K562 (cell line): ENCODE data around the gene OR5K1. TPM values are rescaled to one million over a fixed set of nuclear protein-coding genes. Genes with fewer than 3 reads are reported as not detected.

Experiments
- ATAC-seq: fragments of 200-7000 bp; cut with Tn5 transposase; 3 replicates; pipeline ENCODE4 v1.9.1; 2020; ENCODE audit warnings: moderate library complexity
- BruUV-seq: library from RNA; stranded (reverse); fragments of 400-500 nt; replicated peaks from 2 replicates; lab custom pipeline; 2021; lab: Mats Ljungman, UMichigan
- CTCF ChIA-PET: fragments of 300-600 bp; formaldehyde crosslinking; extraction: SDS; loops from one replicate; lab custom pipeline; 2021; ENCODE audit warnings: low intra/inter-chr PET ratio; lab: Yijun Ruan, JAX
- POLR2A ChIA-PET: fragments of 300-600, 350-650 bp; sonication (Branson Sonifier 250); formaldehyde crosslinking; extraction: SDS; loops from one replicate; lab custom pipeline; 2021; ENCODE audit warnings: antibody characterized with exemption, inconsistent platforms; lab: Yijun Ruan, JAX
- DNase-seq, 4 experiments: peaks; one replicate each; pipeline versions ENCODE4 v3.0.0 to v3.0.0-alpha.2; 2011 to 2018; ENCODE audit warnings: low spot score in 3 of 4, mixed read lengths in 3 of 4; ENCODE audit errors: extremely low read depth in 1 of 4
- FAIRE-seq: peaks from 2 replicates; lab custom pipeline; 2011; peaks lifted over from hg19 to GRCh38; lab: Jason Lieb, UNC
- H2AFZ ChIP-seq: 2 replicates; pipeline ENCODE4 v1.6.0; 2011; ENCODE audit warnings: low read depth, low read length, control low read depth, inconsistent platforms
- H3K27ac ChIP-seq: fragments of 200-600 bp; 3 replicates; pipeline ENCODE4 v1.8.0; 2011; ENCODE audit warnings: low read depth, mild to moderate bottlenecking, control low read depth, inconsistent platforms, low read length, moderate library complexity, mixed read lengths; ENCODE audit errors: extremely low read depth
- H3K27me3 ChIP-seq, 2 experiments: fragments of 300-600 bp in 1 of 2; 2 replicates in 1 of 2; 3 replicates in 1 of 2; pipeline versions ENCODE4 v1.6.0 to v1.8.0; 2011; ENCODE audit warnings: inconsistent platforms in 2 of 2, low read length in 2 of 2, mild to moderate bottlenecking in 1 of 2, mixed read lengths in 1 of 2, moderate library complexity in 1 of 2; ENCODE audit not compliant: control insufficient read depth in 2 of 2, insufficient read depth in 2 of 2
- H3K36me3 ChIP-seq: fragments of 300-600 bp; 3 replicates; pipeline ENCODE4 v1.8.0; 2011; ENCODE audit warnings: mild to moderate bottlenecking, low read length, inconsistent platforms; ENCODE audit not compliant: control insufficient read depth, insufficient read depth
- H3K4me1 ChIP-seq, 2 experiments: fragments of 200-600 bp in 1 of 2; replicated peaks in 1 of 2; 2 replicates in 1 of 2; 3 replicates in 1 of 2; pipeline versions ENCODE4 v1.5.1 to v1.8.0; 2011; ENCODE audit warnings: inconsistent platforms in 2 of 2, low read length in 2 of 2, mild to moderate bottlenecking in 1 of 2, mixed read lengths in 1 of 2, moderate library complexity in 1 of 2; ENCODE audit not compliant: control insufficient read depth in 2 of 2, insufficient read depth in 2 of 2
- H3K4me2 ChIP-seq: 2 replicates; pipeline ENCODE4 v1.6.1; 2011; ENCODE audit warnings: low read length, control low read depth, inconsistent platforms, mixed read lengths; ENCODE audit not compliant: insufficient read depth
- H3K4me3 ChIP-seq: fragments of 200-600 bp; sonication (generic), shearing (Covaris generic); 2 replicates; pipeline ENCODE4 v1.5.1; 2016; ENCODE audit warnings: control low read depth, inconsistent platforms
- H3K79me2 ChIP-seq: fragments of 200-600 bp; 3 replicates; pipeline ENCODE4 v1.8.0; 2011; ENCODE audit warnings: low read length, inconsistent platforms; ENCODE audit not compliant: control insufficient read depth, insufficient read depth
- H3K9ac ChIP-seq, 2 experiments: 2 replicates each; pipeline versions ENCODE4 v1.6.0 to v1.6.1; 2011; ENCODE audit warnings: low read depth in 2 of 2, low read length in 2 of 2, control low read depth in 1 of 2, inconsistent platforms in 1 of 2, mild to moderate bottlenecking in 1 of 2, mixed read lengths in 1 of 2; ENCODE audit not compliant: insufficient read depth in 1 of 2
- H3K9me1 ChIP-seq: one replicate; pipeline ENCODE4 v1.6.0; 2011; ENCODE audit warnings: inconsistent platforms, mild to moderate bottlenecking, low read length, moderate library complexity; ENCODE audit not compliant: control insufficient read depth, insufficient read depth
- H3K9me3 ChIP-seq: replicated peaks from 2 replicates; pipeline ENCODE4 v1.5.1; 2011; ENCODE audit warnings: low read depth, low read length, inconsistent platforms; ENCODE audit not compliant: control insufficient read depth, insufficient read depth
- H4K20me1 ChIP-seq: replicated peaks from 2 replicates; pipeline ENCODE4 v1.6.1; 2011; ENCODE audit warnings: low read length, inconsistent platforms, mixed read lengths; ENCODE audit not compliant: control insufficient read depth, insufficient read depth
- ADNP ChIP-seq: fragments of 200-800 bp; sonication (Bioruptor generic); IDR thresholded peaks from 2 replicates; pipeline ENCODE4 v1.6.1; 2016; ENCODE audit warnings: missing genetic modification characterization, missing compliant biosample characterization
- ATF3 ChIP-seq, 2 experiments: fragments of 450-650 bp in 1 of 2; sonication (generic) in 1 of 2; formaldehyde crosslinking in 1 of 2; IDR thresholded peaks in 1 of 2; conservative IDR thresholded peaks in 1 of 2; 2 replicates each; pipeline versions ENCODE4 v1.6.1 to v1.8.1; 2016 to 2023; ENCODE audit warnings: mild to moderate bottlenecking in 2 of 2, moderate library complexity in 2 of 2, inconsistent platforms in 1 of 2, missing genetic modification reagents in 1 of 2
- BRF2 ChIP-seq: IDR thresholded peaks from 3 replicates; pipeline ENCODE4 v1.6.1; 2011; ENCODE audit warnings: borderline replicate concordance, mild to moderate bottlenecking; ENCODE audit not compliant: insufficient read length, insufficient read depth
- GATA2 ChIP-seq: sonication (generic); formaldehyde crosslinking; IDR thresholded peaks from 2 replicates; pipeline ENCODE4 v1.4.0; 2020; ENCODE audit warnings: mild to moderate bottlenecking, missing genetic modification reagents
- GTF3C2 ChIP-seq: IDR thresholded peaks from 3 replicates; pipeline ENCODE4 v1.6.1; 2011; ENCODE audit warnings: borderline replicate concordance, mild to moderate bottlenecking, moderate library complexity; ENCODE audit not compliant: insufficient read length; ENCODE audit errors: extremely low read depth
- HMGN3 ChIP-seq: IDR thresholded peaks from 2 replicates; pipeline ENCODE4 v1.6.1; 2011; ENCODE audit warnings: borderline replicate concordance, low read depth, mild to moderate bottlenecking, mixed read lengths, low read length; ENCODE audit not compliant: insufficient read length; ENCODE audit errors: extremely low read depth
- LEF1 ChIP-seq: fragments of 450-650 bp; IDR thresholded peaks from 2 replicates; pipeline ENCODE4 v1.6.1; 2016; ENCODE audit warnings: mild to moderate bottlenecking
- NFIC ChIP-seq: fragments of 450-650 bp; IDR thresholded peaks from 2 replicates; pipeline ENCODE4 v1.6.1; 2017; ENCODE audit warnings: mild to moderate bottlenecking, inconsistent platforms
- SIRT6 ChIP-seq: IDR thresholded peaks from one replicate; pipeline ENCODE4 v1.6.1; 2012; ENCODE audit warnings: low read depth, mild to moderate bottlenecking, control low read depth, inconsistent platforms, low read length, moderate library complexity
- SMARCE1 ChIP-seq: fragments of 450-650 bp; IDR thresholded peaks from 2 replicates; pipeline ENCODE4 v1.7.1; 2016; ENCODE audit warnings: mild to moderate bottlenecking
- YBX1 ChIP-seq: fragments of 450-650 bp; IDR thresholded peaks from 2 replicates; pipeline ENCODE4 v1.7.1; 2016; ENCODE audit warnings: mild to moderate bottlenecking
- ZNF668 ChIP-seq: fragments of 250-450 bp; sonication (Bioruptor Pico); IDR thresholded peaks from 2 replicates; pipeline ENCODE4 v1.8.0; 2022; ENCODE audit warnings: mild to moderate bottlenecking, inconsistent platforms
- WGBS: fragments of 100-300 bp; shearing (Covaris generic); methylation state at CpG from one replicate; pipeline ENCODE4 v1.1.6; 2016; ENCODE audit warnings: low coverage, mixed read lengths; ENCODE audit not compliant: insufficient coverage; ENCODE audit errors: missing lambda C conversion rate; 5-methylcytosine and 5-hydroxymethylcytosine counted together
- in situ Hi-C: fragments of 300-500 bp; cut with MboI; formaldehyde crosslinking; loops from 4 replicates; pipeline ENCODE4 v1.15.0; 2018; ENCODE audit warnings: inconsistent platforms, mixed read lengths
- intact Hi-C: fragments of 100-400 bp; cut with micrococcal nuclease; formaldehyde crosslinking; loops from 2 replicates; pipeline ENCODE4 v1.14.2; 2022
- polyA plus RNA-seq, 8 experiments: library from polyadenylated mRNA; depleted of rRNA in 4 of 8; stranded (reverse) in 5 of 8; unstranded in 3 of 8; fragments of >200 nt; fragmentation: Nextera tagmentation in 2 of 8; fragmentation: Illumina TruSeq in 1 of 8; extraction: Ambion mirVana in 2 of 8; extraction: Trizol in 1 of 8; gene quantifications; 2 replicates each; pipeline versions ENCODE4 v1.2.1 to v1.2.3, GENCODE V29; 2011 to 2014; ENCODE audit warnings: inconsistent platforms in 1 of 8, missing spikeins in 1 of 8
- total RNA-seq, 7 experiments: library from RNA; depleted of rRNA in 6 of 7; stranded (reverse); fragments of >200 nt in 6 of 7; fragmentation: Illumina TruSeq in 2 of 7; extraction: Trizol in 2 of 7; gene quantifications; 2 replicates each; pipeline versions ENCODE4 v1.2.1 to v1.2.3, GENCODE V29; 2011 to 2021; ENCODE audit warnings: low replicate concordance in 1 of 7
- TF ChIP-seq, protein P1 (sequence below): fragments of 450-650 bp; formaldehyde crosslinking; IDR thresholded peaks from 2 replicates; pipeline ENCODE4 v1.4.0; 2022; ENCODE audit warnings: mild to moderate bottlenecking, moderate library complexity

OR5K1 gene
- total and polyA plus RNA-seq, 9 of the 15 experiments (the other 6 are each of a cell fraction or from before 2014, with no cell fraction given), result not detected

GRCh38 chr3:98482717-98483482 lies 19.9 kb downstream of the OR5K1 start:
- H3K36me3 ChIP-seq, result no peaks in the 10 kb centered on the region
- intact Hi-C loops (no loop called here), in situ Hi-C loops (no loop called here)
- H3K9me3 ChIP-seq, result no peaks in the 10 kb centered on the region
- no peaks in the 10 kb centered on the region for H4K20me1 ChIP-seq
- no peaks in the 10 kb centered on the region for H3K9me1 ChIP-seq
- ChIA-PET POLR2A (interaction anchor here (0.9 to 1.2 kb wide), 2 partner anchors 91 to 105 kb away, joined by 3 read pairs; no protein-coding TSS in a partner anchor), CTCF (no interaction called here)
- H3K4me3 ChIP-seq, result no peak overlapping the region
- H3K9ac ChIP-seq, result no peak overlapping the region
- peak overlapping the region; percentile 55; the same call in 1 of the 2 replicates for H2AFZ ChIP-seq
- no TSS peak for BruUV-seq
- DNase-seq (peak in 1 of 4 experiments; percentile 10), ATAC-seq (peak; percentile 73), FAIRE-seq (no peak)
- H3K4me2 ChIP-seq, result peak overlapping the region; percentile 18; the same call in 1 of the 2 replicates
- H3K4me1 ChIP-seq, result peaks cover 0 to 7% of the 10 kb centered on the region in 2 experiments; a peak in 3 of 5 replicates
- H3K27ac ChIP-seq, result no peak overlapping the region
- no peaks in the 10 kb centered on the region for H3K79me2 ChIP-seq
- 12% methylated on average over 2 of the region's 3 CpGs for WGBS
- no peaks in the 10 kb centered on the region for H3K27me3 ChIP-seq
- TF ChIP-seq LEF1 (no peak), NFIC (peak; percentile 72), HMGN3 (no peak), GTF3C2 (no peak), GATA2 (CRISPR knock-in tag) (no peak), ZNF668 (CRISPR knock-in tag) (no peak), SMARCE1 (no peak), BRF2 (no peak), SIRT6 (no peak), YBX1 (no peak), ADNP (no peak), ATF3 (IDR thresholded peaks at IDR 0.05) (peak; percentile 50), ATF3 (CRISPR knock-in tag; conservative IDR thresholded peaks at IDR 0.05) (no peak)
- TF ChIP-seq, protein P1, sequence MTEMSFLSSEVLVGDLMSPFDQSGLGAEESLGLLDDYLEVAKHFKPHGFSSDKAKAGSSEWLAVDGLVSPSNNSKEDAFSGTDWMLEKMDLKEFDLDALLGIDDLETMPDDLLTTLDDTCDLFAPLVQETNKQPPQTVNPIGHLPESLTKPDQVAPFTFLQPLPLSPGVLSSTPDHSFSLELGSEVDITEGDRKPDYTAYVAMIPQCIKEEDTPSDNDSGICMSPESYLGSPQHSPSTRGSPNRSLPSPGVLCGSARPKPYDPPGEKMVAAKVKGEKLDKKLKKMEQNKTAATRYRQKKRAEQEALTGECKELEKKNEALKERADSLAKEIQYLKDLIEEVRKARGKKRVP (CRISPR knock-in tag), result 0 out of 2 replicates have a peak, but pooled peaks have one; percentile 48
